Retina (tissue), 1 donor: ENCODE data around the gene TENM3.
"Not testable (repeated sequence)": the region's sequence is repeated elsewhere in the genome, so short reads cannot be mapped to it uniquely, and the experiment has no call there.

Experiments used
- DNase-seq: peaks from one replicate; pipeline ENCODE4 v3.0.0-alpha.2; 2016

Gene TENM3

GRCh38 chr4:182343453-182343852 lies 100.3 kb downstream of the TENM3 start:
- DNase-seq, result no peak

- no peak for DNase-seq
Observed at GRCh38 chr4:182344968-182345367, 101.8 kb downstream of the TENM3 start.

GRCh38 chr4:182346250-182346649 lies 103.0 kb downstream of the TENM3 start:
- DNase-seq, result no peak

GRCh38 chr4:182346675-182347375 lies 103.6 kb downstream of the TENM3 start:
- peak; percentile 23 for DNase-seq

GRCh38 chr4:182348779-182349326 lies 105.7 kb downstream of the TENM3 start:
- DNase-seq, result no peak

GRCh38 chr4:182350041-182350440 lies 106.8 kb downstream of the TENM3 start:
- DNase-seq, result no peak

- DNase-seq, result no peak
Observed at GRCh38 chr4:182351485-182351884, 108.3 kb downstream of the TENM3 start.

GRCh38 chr4:182354106-182354505 lies 110.9 kb downstream of the TENM3 start:
- no peak for DNase-seq

GRCh38 chr4:182354867-182355266 lies 111.7 kb downstream of the TENM3 start:
- no peak for DNase-seq

GRCh38 chr4:182367153-182367552 lies 124.0 kb downstream of the TENM3 start:
- no peak for DNase-seq

- DNase-seq, result no peak
Observed at GRCh38 chr4:182369211-182369610, 126.0 kb downstream of the TENM3 start.

- no peak for DNase-seq
Observed at GRCh38 chr4:182370491-182370890, 127.3 kb downstream of the TENM3 start.

- DNase-seq, result no peak
Observed at GRCh38 chr4:182380771-182381181, 137.6 kb downstream of the TENM3 start.

GRCh38 chr4:182382941-182383340 lies 139.7 kb downstream of the TENM3 start:
- no peak for DNase-seq

GRCh38 chr4:182384631-182385091 lies 141.5 kb downstream of the TENM3 start:
- DNase-seq, result no peak

- DNase-seq, result no peak
Observed at GRCh38 chr4:182385897-182386296, 142.7 kb downstream of the TENM3 start.

GRCh38 chr4:182386576-182386975 lies 143.4 kb downstream of the TENM3 start:
- not testable (repeated sequence) for DNase-seq

- DNase-seq, result no peak
Observed at GRCh38 chr4:182391111-182391684, 148.0 kb downstream of the TENM3 start.

- no peak for DNase-seq
Observed at GRCh38 chr4:182394181-182394580, 151.0 kb downstream of the TENM3 start.

- no peak for DNase-seq
Observed at GRCh38 chr4:182400081-182400480, 156.9 kb downstream of the TENM3 start.

- no peak for DNase-seq
Observed at GRCh38 chr4:182400790-182401189, 157.6 kb downstream of the TENM3 start.

GRCh38 chr4:182404376-182404775 lies 161.2 kb downstream of the TENM3 start:
- no peak for DNase-seq

- DNase-seq, result no peak
Observed at GRCh38 chr4:182405087-182405486, 161.9 kb downstream of the TENM3 start.

- no peak for DNase-seq
Observed at GRCh38 chr4:182409271-182409670, 166.1 kb downstream of the TENM3 start.
